SK-N-SH (cell line): Measurements from ENCODE around the gene SHISA3. TPM values are rescaled to one million over a fixed set of nuclear protein-coding genes. Genes with fewer than 3 reads are reported as not detected.

ENCODE experiments used
- CTCF ChIA-PET: fragments of 300-600, 350-600 bp; formaldehyde crosslinking; extraction: SDS; loops from one replicate; lab custom pipeline; 2021; lab: Yijun Ruan, JAX
- POLR2A ChIA-PET: fragments of 350-600 bp; sonication (Branson Sonifier 250); formaldehyde crosslinking; extraction: SDS; loops from one replicate; lab custom pipeline; 2020; ENCODE audit warnings: antibody characterized with exemption, inconsistent platforms; lab: Yijun Ruan, JAX
- DNase-seq: peaks from one replicate; pipeline ENCODE4 v3.0.0; 2012
- H2AFZ ChIP-seq: fragments of 200-600 bp; sonication (generic); 2 replicates; pipeline ENCODE4 v1.8.1; 2016; ENCODE audit warnings: antibody characterized with exemption, mild to moderate bottlenecking, low read depth
- H3F3A ChIP-seq: fragments of 200-600 bp; sonication (generic); replicated peaks from 2 replicates; pipeline ENCODE3; 2016; ENCODE audit warnings: antibody characterized with exemption, mild to moderate bottlenecking; ENCODE audit not compliant: insufficient read depth
- H3K27ac ChIP-seq, 2 experiments: fragments of 200-500 bp in 1 of 2; fragments of 200-600 bp in 1 of 2; sonication (Bioruptor generic) in 1 of 2; sonication (generic), shearing (Covaris generic) in 1 of 2; 2 replicates each; pipeline versions ENCODE4 v1.5.1 to v1.6.1; 2014 to 2016; ENCODE audit warnings: low read depth in 2 of 2, inconsistent platforms in 1 of 2, low read length in 1 of 2, mild to moderate bottlenecking in 1 of 2, mixed read lengths in 1 of 2
- H3K27me3 ChIP-seq: fragments of 200-600 bp; sonication (generic), shearing (Covaris generic); 2 replicates; pipeline ENCODE4 v1.6.1; 2016; ENCODE audit warnings: mixed run types; ENCODE audit not compliant: insufficient read depth
- H3K36me3 ChIP-seq, 2 experiments: fragments of 200-500 bp in 1 of 2; fragments of 200-600 bp in 1 of 2; sonication (Bioruptor generic) in 1 of 2; sonication (generic) in 1 of 2; replicated peaks in 1 of 2; 2 replicates each; pipeline versions ENCODE3 to v1.5.1; 2014 to 2016; ENCODE audit warnings: low read length in 1 of 2, mild to moderate bottlenecking in 1 of 2; ENCODE audit not compliant: insufficient read depth in 2 of 2, control insufficient read depth in 1 of 2
- H3K4me1 ChIP-seq, 2 experiments: fragments of 200-500 bp in 1 of 2; fragments of 200-600 bp in 1 of 2; sonication (Bioruptor generic) in 1 of 2; sonication (generic), shearing (Covaris generic) in 1 of 2; 2 replicates each; pipeline versions ENCODE4 v1.5.1 to v1.6.1; 2014 to 2016; ENCODE audit warnings: low read depth in 1 of 2, low read length in 1 of 2, mixed run types in 1 of 2; ENCODE audit not compliant: insufficient read depth in 2 of 2, control insufficient read depth in 1 of 2
- H3K4me2 ChIP-seq: fragments of 200-600 bp; sonication (generic), shearing (Covaris generic); 2 replicates; pipeline ENCODE4 v1.6.1; 2017; ENCODE audit warnings: mixed run types
- H3K4me3 ChIP-seq, 2 experiments: fragments of 200-500 bp in 1 of 2; fragments of 200-600 bp in 1 of 2; sonication (Bioruptor generic) in 1 of 2; sonication (generic), shearing (Covaris generic) in 1 of 2; 2 replicates each; pipeline versions ENCODE4 v1.5.1 to v1.8.1; 2014 to 2016; ENCODE audit warnings: low read depth in 2 of 2, inconsistent platforms in 1 of 2, low read length in 1 of 2, mild to moderate bottlenecking in 1 of 2, mixed read lengths in 1 of 2, moderate library complexity in 1 of 2
- H3K79me2 ChIP-seq: fragments of 200-600 bp; sonication (generic); 2 replicates; pipeline ENCODE4 v1.8.1; 2017; ENCODE audit warnings: mild to moderate bottlenecking; ENCODE audit not compliant: insufficient read depth
- H3K9ac ChIP-seq: fragments of 200-600 bp; sonication (generic); 2 replicates; pipeline ENCODE4 v1.6.1; 2017; ENCODE audit warnings: mixed run types
- H3K9me2 ChIP-seq: fragments of 200-600 bp; sonication (generic); 2 replicates; pipeline ENCODE4 v1.6.1; 2017; ENCODE audit warnings: mixed run types
- H3K9me3 ChIP-seq: fragments of 200-600 bp; sonication (generic); 2 replicates; pipeline ENCODE4 v1.6.1; 2017; ENCODE audit warnings: mixed run types, mild to moderate bottlenecking, moderate library complexity
- H4K20me1 ChIP-seq: fragments of 200-600 bp; sonication (generic); 2 replicates; pipeline ENCODE4 v1.6.1; 2017; ENCODE audit warnings: mild to moderate bottlenecking, mixed run types; ENCODE audit not compliant: insufficient read depth
- EP300 ChIP-seq, 2 experiments: IDR thresholded peaks; 2 replicates each; pipeline versions ENCODE4 v1.4.0 to v1.6.1; 2012; ENCODE audit warnings: borderline replicate concordance in 1 of 2, low read depth in 1 of 2, low read length in 1 of 2
- GATA2 ChIP-seq: sonication (generic); formaldehyde crosslinking; IDR thresholded peaks from 2 replicates; pipeline ENCODE4 v1.5.0; 2020; ENCODE audit warnings: mild to moderate bottlenecking, missing genetic modification reagents
- MEF2A ChIP-seq: IDR thresholded peaks from 2 replicates; pipeline ENCODE4 v1.4.0; 2012; ENCODE audit warnings: low read depth, borderline replicate concordance
- MXI1 ChIP-seq: IDR thresholded peaks from 2 replicates; pipeline ENCODE4 v1.6.1; 2012; ENCODE audit warnings: mild to moderate bottlenecking, low read depth, low read length, improper control_type of control experiment
- NRF1 ChIP-seq: IDR thresholded peaks from 2 replicates; pipeline ENCODE4 v1.6.1; 2012; ENCODE audit warnings: low read depth, mild to moderate bottlenecking, low read length
- PBX3 ChIP-seq: IDR thresholded peaks from 2 replicates; pipeline ENCODE4; 2012
- POLR2AphosphoS5 ChIP-seq: IDR thresholded peaks from 2 replicates; pipeline ENCODE4 v1.6.1; 2012; ENCODE audit warnings: low read depth, low read length
- RAD21 ChIP-seq: IDR thresholded peaks from 2 replicates; pipeline ENCODE4 v1.6.1; 2012; ENCODE audit warnings: mild to moderate bottlenecking, low read length
- RFX5 ChIP-seq: IDR thresholded peaks from 2 replicates; pipeline ENCODE4 v1.6.1; 2012; ENCODE audit warnings: mild to moderate bottlenecking, improper control_type of control experiment, low read length
- TAF1 ChIP-seq: IDR thresholded peaks from 2 replicates; pipeline ENCODE4 v1.6.1; 2012; ENCODE audit warnings: low read depth, mild to moderate bottlenecking, low read length, moderate library complexity, borderline replicate concordance
- TCF12 ChIP-seq: IDR thresholded peaks from 2 replicates; pipeline ENCODE4 v1.4.0; 2012
- TEAD4 ChIP-seq: IDR thresholded peaks from 2 replicates; pipeline ENCODE4 v1.4.0; 2012; ENCODE audit warnings: mild to moderate bottlenecking, borderline replicate concordance; ENCODE audit not compliant: insufficient read depth
- USF2 ChIP-seq: fragments of 150-350 bp; IDR thresholded peaks from 2 replicates; pipeline ENCODE4 v1.6.1; 2017; ENCODE audit warnings: antibody characterized with exemption, low read length, low read depth, borderline replicate concordance
- YY1 ChIP-seq: IDR thresholded peaks from 2 replicates; pipeline ENCODE4 v1.4.0; 2012; ENCODE audit warnings: low read depth, mild to moderate bottlenecking
- ZBTB33 ChIP-seq: IDR thresholded peaks from 2 replicates; pipeline ENCODE4 v1.4.0; 2012; ENCODE audit warnings: low read depth, borderline replicate concordance
- WGBS: methylation state at CpG from one replicate; pipeline ENCODE4 v1.1.6; 2017; ENCODE audit warnings: low lambda C conversion rate; 5-methylcytosine and 5-hydroxymethylcytosine counted together
- polyA plus RNA-seq, 3 experiments: library from polyadenylated mRNA; depleted of rRNA; stranded (reverse); fragments of >200 nt; gene quantifications; 2 replicates each; pipeline ENCODE4 v1.2.3, GENCODE V29; 2012
- TF ChIP-seq, protein P1 (sequence below): IDR thresholded peaks from 2 replicates; pipeline ENCODE4 v1.4.0; 2012; ENCODE audit warnings: low read depth
- TF ChIP-seq, protein P2 (sequence below): IDR thresholded peaks from 2 replicates; pipeline ENCODE4 v1.6.1; 2012; ENCODE audit warnings: mild to moderate bottlenecking, low read depth, low read length, moderate library complexity

Gene SHISA3
- polyA plus RNA-seq, 1 of the 3 experiments (the other 2 are of a cell fraction): 1.1 TPM

DNA sequence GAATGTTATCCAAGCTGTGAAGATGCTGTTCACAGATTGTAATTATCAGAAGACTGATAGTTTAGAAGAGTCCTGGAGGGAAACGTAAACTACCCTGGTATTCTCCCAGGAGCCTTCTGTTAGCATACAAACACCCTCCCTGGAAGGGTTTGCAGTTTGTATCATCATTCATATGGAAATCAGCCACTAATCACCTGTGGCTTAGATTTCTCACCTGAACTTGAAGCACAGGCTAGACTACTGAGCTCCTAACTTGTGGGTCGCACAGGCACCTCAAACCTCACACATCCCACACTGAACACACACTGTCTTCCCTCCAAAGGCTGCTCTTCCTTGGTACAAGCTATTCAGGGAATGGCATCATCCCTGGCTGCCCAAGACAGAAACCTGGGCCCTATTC is 30.7 kb downstream of the SHISA3 start:
- Histone ChIP-seq H4K20me1 (no peaks in the 10 kb centered on the region), H3K4me2 (no peak overlapping the region), H3K27ac (no peak overlapping the region), H3F3A (no peaks in the 10 kb centered on the region), H3K4me3 (no peak overlapping the region), H2AFZ (no peak overlapping the region), H3K27me3 (no peaks in the 10 kb centered on the region), H3K9me2 (no peaks in the 10 kb centered on the region), H3K36me3 (no peaks in the 10 kb centered on the region), H3K4me1 (no peaks in the 10 kb centered on the region; a peak in 1 of 4 replicates), H3K9me3 (no peaks in the 10 kb centered on the region), H3K79me2 (no peaks in the 10 kb centered on the region), H3K9ac (no peak overlapping the region)
- no peak for DNase-seq
- no peak for TF ChIP-seq MEF2A
- TF ChIP-seq ZBTB33: no peak
- no peak for TF ChIP-seq POLR2AphosphoS5
- no peak for TF ChIP-seq RFX5
- no peak for TF ChIP-seq EP300 (IDR thresholded peaks at IDR 0.05; ENCODE audit: borderline replicate concordance in 1 of 2, low read depth in 1 of 2, low read length in 1 of 2)
- TF ChIP-seq USF2: no peak
- no peak for TF ChIP-seq MXI1
- no peak for TF ChIP-seq TCF12
- no peak for TF ChIP-seq GATA2 (CRISPR knock-in tag)
- TF ChIP-seq, protein P1, sequence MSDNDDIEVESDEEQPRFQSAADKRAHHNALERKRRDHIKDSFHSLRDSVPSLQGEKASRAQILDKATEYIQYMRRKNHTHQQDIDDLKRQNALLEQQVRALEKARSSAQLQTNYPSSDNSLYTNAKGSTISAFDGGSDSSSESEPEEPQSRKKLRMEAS: no peak
- no peak for TF ChIP-seq TAF1
- no peak for TF ChIP-seq TEAD4
- TF ChIP-seq RAD21: no peak
- TF ChIP-seq, protein P2, sequence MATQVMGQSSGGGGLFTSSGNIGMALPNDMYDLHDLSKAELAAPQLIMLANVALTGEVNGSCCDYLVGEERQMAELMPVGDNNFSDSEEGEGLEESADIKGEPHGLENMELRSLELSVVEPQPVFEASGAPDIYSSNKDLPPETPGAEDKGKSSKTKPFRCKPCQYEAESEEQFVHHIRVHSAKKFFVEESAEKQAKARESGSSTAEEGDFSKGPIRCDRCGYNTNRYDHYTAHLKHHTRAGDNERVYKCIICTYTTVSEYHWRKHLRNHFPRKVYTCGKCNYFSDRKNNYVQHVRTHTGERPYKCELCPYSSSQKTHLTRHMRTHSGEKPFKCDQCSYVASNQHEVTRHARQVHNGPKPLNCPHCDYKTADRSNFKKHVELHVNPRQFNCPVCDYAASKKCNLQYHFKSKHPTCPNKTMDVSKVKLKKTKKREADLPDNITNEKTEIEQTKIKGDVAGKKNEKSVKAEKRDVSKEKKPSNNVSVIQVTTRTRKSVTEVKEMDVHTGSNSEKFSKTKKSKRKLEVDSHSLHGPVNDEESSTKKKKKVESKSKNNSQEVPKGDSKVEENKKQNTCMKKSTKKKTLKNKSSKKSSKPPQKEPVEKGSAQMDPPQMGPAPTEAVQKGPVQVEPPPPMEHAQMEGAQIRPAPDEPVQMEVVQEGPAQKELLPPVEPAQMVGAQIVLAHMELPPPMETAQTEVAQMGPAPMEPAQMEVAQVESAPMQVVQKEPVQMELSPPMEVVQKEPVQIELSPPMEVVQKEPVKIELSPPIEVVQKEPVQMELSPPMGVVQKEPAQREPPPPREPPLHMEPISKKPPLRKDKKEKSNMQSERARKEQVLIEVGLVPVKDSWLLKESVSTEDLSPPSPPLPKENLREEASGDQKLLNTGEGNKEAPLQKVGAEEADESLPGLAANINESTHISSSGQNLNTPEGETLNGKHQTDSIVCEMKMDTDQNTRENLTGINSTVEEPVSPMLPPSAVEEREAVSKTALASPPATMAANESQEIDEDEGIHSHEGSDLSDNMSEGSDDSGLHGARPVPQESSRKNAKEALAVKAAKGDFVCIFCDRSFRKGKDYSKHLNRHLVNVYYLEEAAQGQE: no peak
- TF ChIP-seq YY1: no peak
- TF ChIP-seq NRF1: no peak
- TF ChIP-seq PBX3: no peak
- POLR2A ChIA-PET: no interaction called here
- CTCF ChIA-PET: interaction anchor here (0.8 to 1.8 kb wide), 5 partner anchors 9 to 144 kb away, joined by 3 to 4 read pairs (median 3); no protein-coding TSS in a partner anchor
- 63% methylated on average over 2 of the region's 2 CpGs for WGBS
